GM18519 (cell line): ENCODE data around the gene CCDC187.

ENCODE experiments used
- ATAC-seq: cut with Tn5 transposase; IDR thresholded peaks from one replicate; pipeline ENCODE4 v1.9.1; 2021; ENCODE audit warnings: mild to moderate bottlenecking, moderate library complexity; ENCODE audit not compliant: unreplicated experiment, low FRiP score

The CCDC187 gene

GRCh38 chr9:136287960-136288753 is 15.7 kb downstream of the CCDC187 start:
- ATAC-seq: no peak

DNA sequence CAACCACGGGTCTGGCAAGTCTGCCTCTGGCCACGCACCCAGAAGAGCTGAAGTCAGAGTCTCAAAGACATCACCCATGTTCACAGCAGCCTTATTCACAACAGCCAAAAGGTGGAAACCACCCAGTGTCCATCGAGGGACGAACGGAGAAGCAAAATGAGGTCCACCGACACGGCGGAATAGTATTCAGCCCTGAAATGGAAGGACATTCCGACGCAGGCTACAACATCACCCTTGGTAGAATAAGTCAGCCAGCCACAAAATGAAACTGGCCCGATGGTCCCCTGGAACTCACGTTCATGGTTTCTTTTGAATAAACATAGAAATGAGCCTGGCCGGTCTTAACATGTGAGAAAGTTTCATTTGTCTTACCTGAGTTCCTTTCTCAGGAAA is 16.9 kb downstream of the CCDC187 start:
- ATAC-seq: no peak

DNA sequence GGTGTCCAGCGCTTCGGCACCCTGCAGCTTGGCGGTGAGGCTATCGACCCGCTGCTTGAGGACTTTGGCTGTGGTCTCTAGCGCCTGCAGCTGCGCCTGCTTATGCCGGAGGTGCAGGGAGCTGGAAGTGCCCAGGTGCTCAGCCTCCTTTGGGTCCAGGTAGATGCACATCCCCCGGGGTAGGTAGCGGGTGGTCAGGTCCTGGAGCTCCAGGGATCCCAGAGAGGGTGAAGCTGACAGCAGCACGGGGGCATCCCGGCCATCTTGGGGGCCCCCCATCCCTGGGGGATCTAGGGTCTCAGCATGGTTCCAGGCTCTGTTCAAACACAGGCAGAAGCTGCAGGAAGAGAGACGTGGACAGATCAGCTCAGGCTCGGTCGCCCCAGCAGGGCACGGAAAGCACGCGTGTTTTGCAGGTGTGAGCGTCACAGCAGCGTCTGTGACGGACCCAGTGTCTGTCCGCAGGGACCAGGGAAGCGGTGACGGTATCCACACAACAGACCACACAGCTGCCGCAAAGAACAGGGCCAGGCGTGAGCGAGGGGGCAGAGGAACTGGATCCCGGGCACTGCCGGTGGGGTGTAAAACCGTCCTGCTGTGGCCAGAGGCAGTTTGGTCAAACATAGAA is 17.4 kb downstream of the CCDC187 start:
- no peak for ATAC-seq

DNA sequence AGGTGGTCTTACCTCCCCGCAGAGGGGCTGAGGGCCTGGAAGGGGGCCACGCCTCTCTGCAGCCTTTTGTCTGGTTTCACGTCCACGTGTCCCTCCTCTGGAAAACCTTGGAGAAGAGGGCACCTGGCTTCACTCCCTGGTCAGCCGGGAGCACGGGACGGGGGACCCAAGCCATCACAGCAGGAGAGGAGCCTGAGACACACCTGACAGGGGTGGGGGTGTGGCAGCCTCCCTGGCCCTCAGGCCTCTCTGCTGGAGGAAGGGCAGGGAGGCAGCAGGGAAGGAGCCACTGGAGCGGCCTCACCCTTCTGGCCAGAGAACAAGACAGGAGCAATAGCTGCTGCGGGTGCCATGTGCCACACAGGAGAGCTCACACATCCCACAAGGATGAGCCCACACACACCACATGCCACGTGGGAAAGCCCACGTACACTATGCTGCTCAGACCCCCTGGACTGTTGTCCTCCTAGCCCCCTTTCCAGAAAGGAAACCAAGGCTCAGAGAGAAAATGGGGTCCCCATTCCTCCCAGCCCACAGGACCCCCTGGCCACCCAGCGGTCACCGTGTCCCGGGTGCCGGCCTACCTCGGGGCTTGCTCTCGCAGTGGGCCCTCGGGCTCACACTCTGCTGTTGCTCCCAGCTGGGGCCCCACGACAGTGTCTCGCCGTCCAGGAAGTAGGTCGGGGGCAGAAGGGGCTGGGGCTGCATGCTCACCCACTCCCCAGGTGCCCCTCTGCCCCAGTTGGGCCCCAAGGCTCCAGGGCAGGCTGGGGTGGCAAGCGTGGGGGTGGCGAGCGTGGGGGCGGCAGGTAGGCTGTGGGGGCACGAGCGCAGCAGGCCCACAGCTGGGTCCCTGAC is 18.2 kb downstream of the CCDC187 start:
- no peak for ATAC-seq

- ATAC-seq: no peak
Observed at GRCh38 chr9:136284951-136285350, 18.9 kb downstream of the CCDC187 start.

DNA sequence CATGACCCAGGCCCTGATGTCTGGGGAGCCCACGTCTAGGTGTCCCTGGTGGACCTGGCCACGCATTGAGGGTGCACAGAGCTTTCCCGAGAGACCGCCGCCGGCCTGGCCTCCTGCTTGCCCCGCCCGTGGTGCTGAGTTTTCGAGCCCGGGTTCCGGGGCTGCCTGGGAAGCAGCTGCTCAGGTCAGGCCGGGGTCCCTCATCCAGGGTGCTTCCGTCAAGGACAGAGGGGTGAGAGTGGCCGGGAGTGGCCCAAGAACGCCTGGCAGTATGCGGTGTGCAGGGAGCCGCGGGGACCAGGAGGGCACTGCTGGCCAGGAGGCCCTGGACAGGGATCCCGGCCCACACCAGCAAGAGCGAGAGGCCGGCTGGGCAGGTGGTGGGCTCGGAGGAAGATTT is 19.6 kb downstream of the CCDC187 start:
- ATAC-seq: no peak

DNA sequence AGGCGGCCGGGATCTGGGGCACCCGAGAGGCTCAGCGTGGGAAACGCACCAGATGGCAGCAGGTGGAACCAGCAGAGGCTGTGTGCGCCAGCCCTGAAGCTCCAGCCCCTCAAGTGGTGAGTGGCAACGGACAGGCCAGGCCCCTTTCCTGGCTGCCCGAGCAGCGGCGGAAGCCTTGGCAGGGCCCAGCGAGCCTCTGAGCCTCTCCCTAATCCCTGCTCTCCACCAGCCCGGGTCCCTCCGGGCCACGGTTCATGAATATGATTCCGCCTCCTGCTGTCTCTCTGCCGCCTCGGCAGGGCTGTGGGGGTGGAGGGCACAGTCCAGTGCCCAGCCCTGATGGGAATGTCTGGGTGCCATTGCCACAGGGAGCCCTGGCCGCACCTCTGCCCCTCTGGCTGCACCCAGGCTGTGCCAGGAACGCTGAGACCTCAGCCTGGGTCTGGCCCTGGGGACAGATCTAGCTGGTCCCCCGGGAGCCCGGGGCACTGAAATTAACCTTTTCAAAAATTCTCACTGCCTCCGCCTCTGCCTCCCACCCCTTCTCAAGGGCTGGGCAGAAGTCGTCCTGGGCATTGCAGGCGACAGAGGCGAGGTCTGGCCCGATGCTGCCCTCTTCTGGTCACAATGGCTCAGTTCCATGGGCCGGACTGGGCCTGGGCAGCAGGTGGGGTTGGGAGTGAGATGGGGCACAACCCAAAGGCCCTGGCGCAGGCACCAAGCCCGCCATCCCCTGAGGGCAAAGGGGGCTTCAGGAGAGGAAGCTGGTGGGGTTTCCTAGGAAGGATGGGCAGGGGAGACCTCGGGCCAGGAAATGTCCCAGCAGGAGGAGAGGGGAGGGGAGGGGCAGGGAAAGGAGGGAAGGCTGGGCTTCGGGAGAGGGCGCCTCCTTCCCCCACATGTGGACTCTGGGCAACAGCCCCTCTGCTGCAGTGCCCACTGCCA is 20.3 kb downstream of the CCDC187 start:
- no peak for ATAC-seq

DNA sequence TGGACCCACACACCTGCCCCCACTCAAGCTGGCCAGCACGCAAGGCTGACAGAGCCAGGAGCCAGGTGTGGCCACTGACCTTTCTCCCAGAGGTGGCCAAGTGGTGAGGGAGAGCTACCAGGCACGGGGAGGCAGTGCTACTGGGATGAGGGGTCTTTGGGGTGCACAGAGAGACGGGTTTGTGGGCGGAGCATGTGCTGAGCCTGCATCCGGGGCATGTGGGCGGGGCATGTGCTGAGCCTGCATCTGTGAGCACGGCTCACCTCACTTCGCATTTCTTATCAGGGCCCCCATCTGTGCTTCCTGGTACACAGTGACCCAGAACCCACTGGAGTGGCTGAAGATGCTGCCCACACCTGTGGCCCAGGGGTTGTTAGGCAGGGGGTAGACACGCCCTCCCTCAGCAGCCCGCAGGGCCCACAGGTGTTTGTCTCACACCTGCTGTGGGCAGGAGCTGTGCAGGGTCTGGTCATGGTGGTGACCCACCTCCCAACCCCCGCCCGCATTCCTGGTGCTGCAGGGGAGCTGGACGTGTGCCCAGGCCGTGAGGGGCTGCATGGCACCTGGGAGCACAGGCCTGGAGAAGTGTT is 21.5 kb downstream of the CCDC187 start:
- ATAC-seq: no peak

GRCh38 chr9:136281421-136282271 is 22.2 kb downstream of the CCDC187 start:
- no peak for ATAC-seq

DNA sequence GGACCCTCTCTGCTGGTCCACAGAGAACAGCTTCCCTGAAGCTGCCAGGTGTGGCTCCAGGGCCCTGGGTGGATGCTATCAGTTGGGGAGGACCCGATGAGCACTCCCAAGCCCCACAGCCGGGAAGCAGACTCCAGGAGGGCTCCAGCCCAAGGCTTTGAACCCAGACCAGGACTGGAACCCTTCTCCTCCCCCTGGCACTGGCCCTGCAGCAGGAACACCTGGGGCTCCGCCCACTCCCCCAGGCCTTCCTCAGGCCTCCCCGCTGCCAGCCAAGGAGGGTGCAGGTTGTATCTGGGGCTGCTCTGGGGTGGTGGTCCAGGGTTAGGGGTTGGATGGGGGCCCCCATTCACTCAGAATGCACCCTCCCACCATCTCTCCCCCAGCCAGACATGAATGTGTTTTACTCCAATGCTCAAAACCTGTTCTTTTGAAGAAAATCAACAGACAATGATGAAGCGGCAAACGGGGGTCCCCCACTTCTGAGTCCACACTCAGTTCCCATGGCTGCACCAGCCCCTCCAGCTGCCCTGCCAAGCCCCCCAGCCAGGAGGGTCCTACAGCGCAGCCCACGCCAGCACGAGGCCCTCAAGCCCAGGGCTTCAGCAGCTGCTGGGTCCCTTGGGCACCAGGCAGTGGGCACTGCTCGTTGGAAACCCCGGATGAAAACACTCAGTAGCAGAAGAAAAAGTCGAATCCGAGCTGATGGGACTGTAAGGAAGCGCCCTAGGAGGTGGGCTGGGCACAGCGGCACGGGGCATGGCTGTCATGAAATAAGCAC is 23.2 kb downstream of the CCDC187 start:
- ATAC-seq: no peak

- ATAC-seq: no peak
Observed at GRCh38 chr9:136279471-136279870, 24.4 kb downstream of the CCDC187 start.

DNA sequence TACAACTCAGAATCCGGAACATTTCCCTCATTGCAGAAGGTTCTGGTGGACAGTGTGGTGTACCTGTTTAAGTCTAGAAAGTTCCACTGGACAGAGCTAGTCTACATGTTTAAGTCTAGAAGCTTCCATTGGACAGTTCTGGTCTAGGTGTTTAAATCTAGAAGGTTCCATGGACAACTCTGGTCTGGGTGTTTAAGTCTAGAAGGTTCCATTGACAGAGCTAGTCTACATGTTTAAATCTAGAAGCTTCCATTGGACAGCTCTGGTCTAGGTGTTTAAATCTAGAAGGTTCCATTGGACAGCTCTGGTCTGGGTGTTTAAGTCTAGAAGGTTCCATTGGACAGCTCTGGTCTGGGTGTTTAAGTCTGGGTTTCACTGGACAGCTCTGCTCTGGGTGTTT is 25.0 kb downstream of the CCDC187 start:
- no peak for ATAC-seq

- ATAC-seq: no peak
Observed at GRCh38 chr9:136278221-136278620, 25.7 kb downstream of the CCDC187 start.

DNA sequence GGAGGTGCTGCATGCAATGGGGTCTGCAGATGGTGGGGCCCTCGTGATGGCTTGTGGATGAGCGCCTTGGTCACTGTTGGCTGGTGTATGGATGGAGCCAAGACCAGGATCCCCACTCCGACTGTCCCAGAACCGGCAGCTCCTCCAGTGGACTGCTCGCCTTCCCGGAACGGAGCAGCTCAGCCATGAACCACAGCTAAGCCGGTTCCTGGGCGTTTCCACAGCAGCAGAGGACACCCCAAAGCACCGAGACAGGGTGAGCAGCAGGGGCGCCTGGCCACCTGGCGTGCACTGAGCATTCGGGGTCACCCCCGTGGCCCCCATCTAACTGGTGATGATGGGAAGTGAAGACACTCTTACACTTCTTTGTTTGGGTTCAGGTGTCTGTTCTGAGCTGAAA is 26.1 kb downstream of the CCDC187 start:
- no peak for ATAC-seq

- no peak for ATAC-seq
Observed at GRCh38 chr9:136276716-136277115, 27.2 kb downstream of the CCDC187 start.

DNA sequence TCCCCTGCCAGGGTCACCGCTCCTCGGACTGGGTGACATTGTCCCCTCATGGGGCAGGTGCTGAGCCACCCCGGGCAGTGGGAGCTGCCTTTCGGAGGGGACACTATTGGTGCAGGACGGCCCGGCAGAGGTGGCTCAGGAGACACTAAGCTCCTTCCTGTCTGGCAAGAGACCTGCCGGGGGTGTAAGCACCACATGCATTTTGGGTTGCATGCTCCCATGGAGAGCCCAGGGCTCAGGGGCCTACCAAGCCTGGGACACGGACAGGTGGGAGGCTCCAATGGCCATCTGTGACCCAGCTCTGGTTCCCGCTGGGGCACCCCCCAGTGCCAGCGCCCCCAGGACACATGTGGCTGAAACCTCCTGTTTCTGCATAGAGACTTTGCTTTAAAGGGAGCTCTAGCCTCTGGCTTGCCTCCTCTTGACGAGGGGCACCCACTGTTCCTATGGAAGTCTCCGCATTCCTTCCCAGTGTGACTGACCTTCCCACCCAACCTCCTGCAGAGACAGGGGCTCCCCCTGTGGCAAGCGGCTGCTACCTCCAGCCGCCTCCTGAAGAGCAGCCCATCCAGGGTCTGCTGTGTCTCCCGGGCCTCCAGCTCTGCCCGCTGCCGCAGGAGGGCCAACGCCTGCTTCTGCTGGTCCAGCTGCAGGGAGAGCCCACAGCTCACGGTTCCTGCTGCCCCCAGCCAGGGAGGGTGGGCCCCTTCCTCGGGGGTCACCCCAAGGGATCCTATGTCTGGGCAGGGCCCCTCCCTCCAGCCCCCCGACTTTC is 28.1 kb downstream of the CCDC187 start:
- ATAC-seq: no peak
